PFSK-1 (cell line): ENCODE data around the gene LEFTY1.

Experiments used
- POLR2AphosphoS5 ChIP-seq: IDR thresholded peaks from 2 replicates; pipeline ENCODE4 v1.6.1; 2012; ENCODE audit warnings: low read depth, mild to moderate bottlenecking, control low read depth, low read length, moderate library complexity
- TAF1 ChIP-seq: IDR thresholded peaks from 2 replicates; pipeline ENCODE4 v1.6.1; 2012; ENCODE audit warnings: low read length, control low read depth, borderline replicate concordance; ENCODE audit not compliant: insufficient read depth

GRCh38 chr1:225887030-225887314 lies 2.0 kb downstream of the LEFTY1 start:
- TF ChIP-seq TAF1 (no peak), POLR2AphosphoS5 (no peak)
